WTC11 (cell line): ENCODE data around the gene OASL.

ENCODE experiments used
- FOXJ3 ChIP-seq: sonication (generic); formaldehyde crosslinking; IDR thresholded peaks from 2 replicates; pipeline ENCODE4 v1.9.0; 2021; ENCODE audit warnings: missing genetic modification reagents, mild to moderate bottlenecking, borderline replicate concordance
- TF ChIP-seq, protein P1 (sequence below): fragments of 200-600 bp; IDR thresholded peaks from 2 replicates; pipeline ENCODE4 v1.8.0; 2022; ENCODE audit warnings: antibody characterized with exemption

DNA sequence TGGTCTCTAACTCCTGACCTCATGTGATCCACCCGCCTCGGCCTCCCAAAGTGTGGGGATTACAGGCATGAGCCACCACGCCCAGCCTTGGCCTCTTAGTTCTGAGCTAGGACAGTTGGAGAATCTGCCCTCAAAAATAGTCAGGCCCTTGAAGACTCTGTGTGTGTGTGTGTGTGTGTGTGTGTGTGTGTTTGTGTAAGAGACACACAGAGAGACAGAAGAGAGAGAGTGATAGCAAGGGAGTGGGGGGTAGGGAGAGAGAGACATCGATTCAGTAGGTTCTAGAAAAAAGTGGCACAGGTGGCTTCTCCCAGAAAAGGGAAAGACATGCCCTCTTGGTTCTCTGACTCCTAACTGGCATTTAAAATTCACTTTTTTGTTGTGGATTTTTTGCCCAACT, 55.3 kb downstream of the OASL start:
- TF ChIP-seq, protein P1, sequence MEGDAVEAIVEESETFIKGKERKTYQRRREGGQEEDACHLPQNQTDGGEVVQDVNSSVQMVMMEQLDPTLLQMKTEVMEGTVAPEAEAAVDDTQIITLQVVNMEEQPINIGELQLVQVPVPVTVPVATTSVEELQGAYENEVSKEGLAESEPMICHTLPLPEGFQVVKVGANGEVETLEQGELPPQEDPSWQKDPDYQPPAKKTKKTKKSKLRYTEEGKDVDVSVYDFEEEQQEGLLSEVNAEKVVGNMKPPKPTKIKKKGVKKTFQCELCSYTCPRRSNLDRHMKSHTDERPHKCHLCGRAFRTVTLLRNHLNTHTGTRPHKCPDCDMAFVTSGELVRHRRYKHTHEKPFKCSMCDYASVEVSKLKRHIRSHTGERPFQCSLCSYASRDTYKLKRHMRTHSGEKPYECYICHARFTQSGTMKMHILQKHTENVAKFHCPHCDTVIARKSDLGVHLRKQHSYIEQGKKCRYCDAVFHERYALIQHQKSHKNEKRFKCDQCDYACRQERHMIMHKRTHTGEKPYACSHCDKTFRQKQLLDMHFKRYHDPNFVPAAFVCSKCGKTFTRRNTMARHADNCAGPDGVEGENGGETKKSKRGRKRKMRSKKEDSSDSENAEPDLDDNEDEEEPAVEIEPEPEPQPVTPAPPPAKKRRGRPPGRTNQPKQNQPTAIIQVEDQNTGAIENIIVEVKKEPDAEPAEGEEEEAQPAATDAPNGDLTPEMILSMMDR = no peak
- TF ChIP-seq FOXJ3 (CRISPR knock-in tag) = no peak
